HT-29 (cell line): Measurements from ENCODE around the gene RTL3. TPM values are rescaled to one million over a fixed set of nuclear protein-coding genes. Genes with fewer than 3 reads are reported as not detected.
"Not testable (repeated sequence)": the region's sequence is repeated elsewhere in the genome, so short reads cannot be mapped to it uniquely, and the experiment has no call there.

ENCODE experiments used
- DNase-seq: peaks from one replicate; pipeline ENCODE4 v3.0.0-alpha.2; 2015; ENCODE audit warnings: low spot score
- total RNA-seq: library from RNA; depleted of rRNA; stranded (reverse); fragments of >200 nt; shearing (Covaris generic); gene quantifications from 2 replicates; pipeline ENCODE4 v1.2.3, GENCODE V29; 2014; rRNA removed

Gene RTL3
- not detected in 2 replicates for total RNA-seq

- DNase-seq: no peak
These were observed at the start of gene RTL3 for GRCh38 chrX:78658845-78659744. Gene RTL3, minus strand, starts transcription at chrX:78659328. Its CDS starts 908 bp downstream, at chrX:78658420.

DNA sequence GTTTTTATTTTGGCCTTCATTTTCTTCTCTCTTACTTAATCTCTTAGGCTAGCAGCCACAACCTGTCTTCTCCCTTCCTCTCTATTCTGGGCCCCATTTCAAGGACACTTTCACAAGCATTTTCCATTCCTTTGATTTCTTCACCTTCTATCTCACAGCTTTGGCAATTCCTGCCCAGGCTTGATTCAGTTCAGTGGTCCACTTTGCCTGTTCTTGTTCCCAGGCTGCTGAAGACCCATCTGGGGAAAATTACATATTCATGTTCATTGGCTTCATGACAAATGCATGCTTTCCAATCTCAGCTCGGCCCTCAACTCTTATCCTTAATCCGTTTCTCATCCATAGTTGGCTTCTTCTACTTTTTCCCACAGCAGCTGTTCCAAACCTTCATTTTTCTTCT is 49.7 kb upstream of the RTL3 start:
- DNase-seq: no peak

GRCh38 chrX:78708262-78708661 is 49.1 kb upstream of the RTL3 start:
- DNase-seq: peak; percentile 39

DNA sequence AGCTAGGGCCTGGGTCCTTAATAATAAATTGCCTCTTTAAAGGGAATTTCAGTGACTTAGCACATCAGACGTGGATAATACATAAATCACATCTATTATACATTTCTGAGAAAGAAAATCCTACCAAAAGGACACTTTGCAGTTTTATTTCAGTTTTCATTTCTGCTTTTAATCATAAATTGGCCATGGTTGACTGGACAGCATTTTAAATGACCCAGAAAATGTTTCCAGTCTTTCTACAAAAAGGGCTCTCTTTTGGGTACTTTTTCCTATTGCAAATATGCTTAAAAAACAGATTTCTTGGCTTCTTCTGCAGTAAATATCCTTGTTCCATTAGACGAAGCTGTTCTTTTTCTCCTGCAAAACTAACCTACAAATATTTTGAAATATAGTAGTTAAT is 46.9 kb upstream of the RTL3 start:
- DNase-seq: no peak

DNA sequence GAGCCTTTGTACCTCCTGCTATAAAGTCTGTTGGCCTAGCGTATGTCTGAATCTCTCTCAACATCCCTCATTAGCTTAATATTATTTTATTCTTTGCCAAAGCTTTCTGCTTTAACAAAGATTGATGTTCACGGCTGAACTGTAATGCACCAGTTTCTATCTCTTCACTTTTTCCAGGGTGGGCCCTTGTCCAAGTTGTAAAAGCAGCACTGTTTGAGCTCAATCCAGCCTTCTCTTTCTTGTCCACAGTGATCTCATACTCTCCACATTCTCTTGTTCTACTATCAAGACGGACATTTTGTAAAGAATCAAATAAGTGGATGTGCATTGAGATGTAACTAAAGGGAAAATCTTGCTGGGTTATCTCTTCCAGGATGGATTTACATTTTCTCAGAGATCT is 34.4 kb upstream of the RTL3 start:
- DNase-seq: no peak

- no peak for DNase-seq
These were observed 33.9 kb upstream of the RTL3 start for GRCh38 chrX:78693012-78693411.

DNA sequence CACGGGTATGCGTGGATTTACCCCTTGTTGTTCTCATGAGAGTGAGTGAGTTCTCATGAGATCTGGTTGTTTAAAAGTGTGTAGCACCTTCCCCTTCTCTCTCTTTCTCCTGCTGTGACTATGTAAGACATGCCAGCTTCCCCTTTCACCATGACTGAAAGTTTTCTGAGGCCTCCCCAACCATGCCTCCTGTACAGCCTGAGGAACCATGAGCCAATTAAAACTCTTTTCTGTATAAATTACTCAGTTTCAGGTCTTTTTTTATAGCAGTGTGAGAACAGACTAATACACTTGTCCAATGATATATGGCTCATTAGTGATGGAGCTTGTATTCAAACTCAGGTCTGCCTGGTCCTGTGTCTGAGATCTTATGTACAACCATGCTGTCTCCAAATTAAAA is 28.5 kb upstream of the RTL3 start:
- no peak for DNase-seq

DNA sequence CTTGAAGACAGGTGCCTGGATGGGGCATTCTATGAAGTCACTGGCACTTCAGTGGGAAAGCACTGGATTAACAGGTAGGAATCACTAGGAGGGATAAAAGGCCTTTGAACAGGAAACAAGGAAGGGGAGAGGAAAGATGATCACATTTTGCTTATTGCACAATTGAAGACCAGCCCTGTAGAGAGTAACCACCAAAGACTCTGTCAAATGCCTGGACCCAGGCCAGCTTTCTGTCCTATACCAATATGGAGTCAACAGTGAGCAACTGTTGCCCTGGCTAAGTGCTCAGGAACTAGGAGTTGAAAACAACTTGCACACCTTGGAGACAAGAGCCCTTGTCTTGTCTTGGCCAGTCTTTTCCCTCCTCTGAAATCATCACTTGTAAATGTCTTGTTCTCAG is 14.1 kb upstream of the RTL3 start:
- no peak for DNase-seq

- DNase-seq: no peak
These were observed 6.2 kb upstream of the RTL3 start for GRCh38 chrX:78665342-78665741.

- no peak for DNase-seq
These were observed 2.7 kb upstream of the RTL3 start for GRCh38 chrX:78661836-78662235.

DNA sequence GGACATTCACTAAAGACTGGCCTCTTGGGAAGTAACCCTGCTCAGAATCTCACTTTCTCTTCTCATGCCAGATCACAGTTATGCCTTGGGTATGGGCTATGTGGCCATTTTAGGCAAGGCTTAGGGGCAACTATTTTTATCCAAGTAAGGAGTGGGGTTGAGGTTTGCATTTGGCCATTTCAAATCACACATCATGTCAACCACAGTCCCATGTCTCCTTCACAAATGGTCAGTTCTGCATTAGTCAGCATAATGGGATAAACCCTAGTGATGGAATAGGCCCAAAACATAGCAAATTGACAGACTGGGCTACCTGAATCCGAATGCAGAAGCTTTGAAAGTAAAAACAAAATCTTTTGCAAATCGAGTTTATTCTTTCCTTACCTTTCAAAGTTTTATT is 827 bp upstream of the RTL3 start:
- no peak for DNase-seq

- DNase-seq: no peak
These were observed 714 bp downstream of the RTL3 start for GRCh38 chrX:78658414-78658813.

- DNase-seq: no peak
These were observed 3.5 kb downstream of the RTL3 start for GRCh38 chrX:78655642-78656041.

GRCh38 chrX:78653118-78653822 is 5.9 kb downstream of the RTL3 start:
- DNase-seq: peak; percentile 51

GRCh38 chrX:78650906-78651437 is 8.2 kb downstream of the RTL3 start:
- no peak for DNase-seq

DNA sequence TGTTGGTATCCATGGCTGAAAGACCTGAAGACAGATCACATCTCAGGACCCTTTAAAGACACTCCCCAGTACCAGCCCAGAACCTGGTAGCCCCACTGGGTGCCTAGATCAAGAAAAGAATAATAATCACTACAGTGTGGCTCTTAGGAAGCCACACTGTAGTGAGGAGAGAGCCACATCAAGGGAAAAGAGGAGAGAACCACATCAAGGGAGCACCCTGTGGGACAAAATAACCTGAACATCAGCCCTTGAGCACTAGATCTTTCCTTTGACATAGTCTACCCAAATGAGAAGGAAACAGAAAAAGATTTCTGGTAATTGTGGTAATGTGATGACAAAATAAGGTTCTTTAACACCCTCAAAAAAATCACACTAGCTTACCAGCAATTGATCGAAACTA is 15.3 kb downstream of the RTL3 start:
- no peak for DNase-seq

DNA sequence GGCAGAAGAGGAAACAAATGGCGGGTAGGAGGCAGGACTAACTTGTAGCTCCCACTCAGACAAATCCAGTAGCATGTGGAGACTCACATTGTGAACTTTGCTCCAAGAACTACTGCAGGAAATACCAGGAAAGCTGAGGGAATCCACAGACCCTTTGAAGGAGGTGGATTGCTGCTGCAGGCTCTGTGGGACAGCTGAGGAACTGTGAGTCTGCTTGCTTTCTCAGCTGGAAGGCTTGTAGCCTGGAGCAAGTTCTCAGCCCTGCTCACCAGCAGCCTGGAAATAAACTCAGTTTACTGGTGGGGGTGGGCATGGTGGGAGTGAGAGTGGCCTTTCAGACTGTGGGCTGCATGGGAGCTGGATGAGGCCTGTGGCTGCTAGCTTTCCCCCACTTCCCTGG is 16.0 kb downstream of the RTL3 start:
- DNase-seq: no peak

GRCh38 chrX:78636096-78636495 is 23.0 kb downstream of the RTL3 start:
- DNase-seq: not testable (repeated sequence)

- DNase-seq: no peak
These were observed 33.9 kb downstream of the RTL3 start for GRCh38 chrX:78624962-78625909.

DNA sequence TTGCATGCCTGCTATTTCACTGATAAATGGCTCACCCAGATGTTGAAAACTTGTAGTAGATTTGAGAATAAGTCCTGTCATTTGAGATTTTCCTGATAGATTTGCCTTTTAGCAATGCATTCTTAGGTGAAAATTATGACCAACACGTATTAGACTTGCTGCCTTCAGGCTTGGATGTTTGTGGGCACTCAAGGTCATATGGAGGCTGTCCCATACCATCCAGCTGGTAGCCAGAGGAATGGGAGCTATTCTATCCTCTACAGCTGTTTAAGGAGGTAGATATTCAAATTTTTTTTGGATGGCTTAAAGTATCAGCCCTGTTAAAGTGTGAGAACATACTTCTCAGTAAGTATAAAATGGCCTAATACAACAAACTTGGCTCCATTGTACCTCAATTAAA is 34.7 kb downstream of the RTL3 start:
- no peak for DNase-seq

DNA sequence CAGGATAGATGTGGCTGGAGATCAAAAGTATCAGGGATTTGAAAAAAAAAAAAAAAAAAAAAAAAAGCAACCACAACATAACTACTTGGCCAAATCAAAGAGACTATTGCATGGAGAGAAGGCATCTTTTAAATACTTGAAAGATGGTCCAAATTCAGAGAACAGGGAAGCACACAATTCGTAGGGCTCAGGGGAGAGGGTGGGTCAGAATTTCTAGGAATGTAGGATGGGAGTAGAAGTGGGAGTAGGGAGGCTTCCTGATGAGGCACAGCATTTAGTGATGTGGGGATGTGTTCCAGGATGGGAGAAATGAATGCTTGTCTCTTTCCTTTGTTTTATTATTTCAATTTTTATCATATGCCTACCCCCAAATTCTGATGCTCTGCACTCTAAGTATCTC is 36.3 kb downstream of the RTL3 start:
- DNase-seq: no peak

DNA sequence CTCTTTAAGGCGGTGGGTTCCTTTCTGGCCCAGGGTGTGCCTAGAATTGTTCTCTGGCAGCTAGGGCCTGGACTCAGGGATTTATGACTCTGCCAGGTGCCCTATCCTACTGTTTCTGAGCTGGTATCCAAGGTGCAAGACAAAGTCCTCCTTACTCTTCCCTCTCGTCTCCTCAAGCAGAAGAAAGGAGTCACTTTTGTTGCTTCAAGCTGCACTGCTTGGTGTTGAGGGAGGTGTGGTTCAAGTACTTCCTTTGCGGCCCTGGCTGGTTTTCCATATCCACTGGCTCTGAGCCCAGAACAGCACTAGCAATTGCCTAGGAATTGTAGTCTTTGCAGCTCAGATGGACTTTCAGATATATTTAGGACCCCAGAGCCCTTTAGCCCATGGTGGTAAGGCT is 39.3 kb downstream of the RTL3 start:
- no peak for DNase-seq
